ENCODE results near the gene ADARB2.

GRCh38 chr10:1432161-1432560 lies 305.2 kb downstream of the ADARB2 start:
- TF ChIP-seq CTCF (IDR thresholded peaks at IDR 0.05) (no peak), POLR2A (IDR thresholded peaks at IDR 0.05) (no peak)

Data from testis (tissue), 2 donors.